B cell (primary cell): ENCODE results near the gene HMGCL. TPM values are rescaled to one million over a fixed set of nuclear protein-coding genes. Genes with fewer than 3 reads are reported as not detected.
"Not testable (repeated sequence)": the region's sequence is repeated elsewhere in the genome, so short reads cannot be mapped to it uniquely, and the experiment has no call there.

Experiments used
- ATAC-seq: fragments of 200-7000 bp; cut with Tn5 transposase; one replicate; pipeline ENCODE4 v1.10.0; 2021; ENCODE audit warnings: low read depth, mild to moderate bottlenecking, moderate number of reproducible peaks, moderate library complexity
- CTCF ChIA-PET: fragments of 350-600 bp; sonication (Branson Sonifier 250); formaldehyde crosslinking; loops from one replicate; lab custom pipeline; 2021; ENCODE audit warnings: antibody characterized with exemption, inconsistent platforms; lab: Charles Lee
- POLR2A ChIA-PET: fragments of 350-600 bp; sonication (Branson Sonifier 250); formaldehyde crosslinking; loops from one replicate; lab custom pipeline; 2021; ENCODE audit warnings: antibody characterized with exemption; lab: Charles Lee
- DNase-seq: peaks from one replicate; pipeline ENCODE4 v3.0.0; 2013
- H2AFZ ChIP-seq: 2 replicates; pipeline ENCODE4 v1.6.1; 2012; ENCODE audit warnings: mild to moderate bottlenecking, low read depth, low read length; ENCODE audit not compliant: insufficient read depth, poor library complexity, severe bottlenecking
- H3K27ac ChIP-seq, 2 donors: 1 replicate in 1 of 2; 2 replicates in 1 of 2; pipeline ENCODE4 v1.5.1; 2012 to 2013; ENCODE audit warnings: low read length in 2 of 2, mild to moderate bottlenecking in 2 of 2, moderate library complexity in 1 of 2
- H3K27me3 ChIP-seq, 4 experiments: fragments of 200-600 bp in 1 of 4; sonication (generic) in 1 of 4; replicated peaks in 1 of 4; 1 replicate in 2 of 4; 2 replicates in 2 of 4; pipeline versions ENCODE4 v1.6.1 to v1.7.0; 2013 to 2016; ENCODE audit warnings: low read length in 3 of 4, mild to moderate bottlenecking in 2 of 4, mixed read lengths in 1 of 4, moderate library complexity in 1 of 4; ENCODE audit not compliant: insufficient read depth in 4 of 4, control insufficient read depth in 3 of 4; ENCODE audit errors: control extremely low read depth in 1 of 4
- H3K36me3 ChIP-seq, 2 experiments: replicated peaks in 1 of 2; 1 replicate in 1 of 2; 2 replicates in 1 of 2; pipeline versions ENCODE4 v1.6.1 to v1.7.1; 2013; ENCODE audit warnings: low read length in 1 of 2; ENCODE audit not compliant: insufficient read depth in 2 of 2, control insufficient read depth in 1 of 2; ENCODE audit errors: control extremely low read depth in 1 of 2, extremely low read depth in 1 of 2
- H3K4me1 ChIP-seq, 2 donors: fragments of 200-600 bp in 1 of 2; sonication (generic) in 1 of 2; 1 replicate in 1 of 2; 2 replicates in 1 of 2; pipeline versions ENCODE4 v1.5.1 to v1.6.1; 2013 to 2017; ENCODE audit warnings: low read length in 2 of 2; ENCODE audit not compliant: control insufficient read depth in 2 of 2, insufficient read depth in 2 of 2
- H3K4me2 ChIP-seq: replicated peaks from 2 replicates; pipeline ENCODE3; 2012; ENCODE audit warnings: mild to moderate bottlenecking, low read depth, low read length; ENCODE audit not compliant: poor library complexity, severe bottlenecking
- H3K4me3 ChIP-seq, 5 experiments: fragments of 200-600 bp in 1 of 5; sonication (generic) in 1 of 5; 1 replicate in 3 of 5; 2 replicates in 2 of 5; pipeline versions ENCODE4 v1.5.1 to v1.7.0; 2011 to 2016; ENCODE audit warnings: low read length in 4 of 5, mild to moderate bottlenecking in 4 of 5, low read depth in 2 of 5, control low read depth in 1 of 5, moderate library complexity in 1 of 5; ENCODE audit not compliant: insufficient read depth in 1 of 5; ENCODE audit errors: control extremely low read depth in 1 of 5, extremely low read depth in 1 of 5
- H3K79me2 ChIP-seq: fragments of 200-600 bp; sonication (generic); one replicate; pipeline ENCODE4 v1.6.0; 2016; ENCODE audit warnings: low read length; ENCODE audit not compliant: control insufficient read depth, insufficient read depth
- H3K9ac ChIP-seq: fragments of 200-600 bp; sonication (generic); 2 replicates; pipeline ENCODE4 v1.6.1; 2017; ENCODE audit warnings: mild to moderate bottlenecking, low read length, moderate library complexity
- H3K9me3 ChIP-seq, 3 donors: one replicate each; pipeline versions ENCODE4 v1.6.1 to v1.7.1; 2013; ENCODE audit warnings: low read length in 2 of 3; ENCODE audit not compliant: control insufficient read depth in 2 of 3, insufficient read depth in 1 of 3; ENCODE audit errors: control extremely low read depth in 1 of 3
- H4K20me1 ChIP-seq: 2 replicates; pipeline ENCODE4 v1.6.0; 2012; ENCODE audit warnings: mild to moderate bottlenecking, low read length; ENCODE audit not compliant: insufficient read depth, control insufficient read depth, poor library complexity, severe bottlenecking
- H3K27ac Mint-ChIP-seq: one replicate; pipeline ENCODE4 v1.8.0; 2021; ENCODE audit warnings: mixed read lengths
- H3K27me3 Mint-ChIP-seq: one replicate; pipeline ENCODE4 v1.8.0; 2021; ENCODE audit warnings: mixed read lengths
- H3K4me1 Mint-ChIP-seq: one replicate; pipeline ENCODE4 v1.8.0; 2021; ENCODE audit warnings: mixed read lengths
- H3K4me3 Mint-ChIP-seq: one replicate; pipeline ENCODE4 v1.8.0; 2021; ENCODE audit warnings: mixed read lengths
- H3K9me3 Mint-ChIP-seq: one replicate; pipeline ENCODE4 v1.8.0; 2022; ENCODE audit warnings: mixed read lengths; ENCODE audit not compliant: insufficient read depth
- CTCF ChIP-seq: fragments of 200-600 bp; IDR thresholded peaks from one replicate; pipeline ENCODE4 v1.8.0; 2022; ENCODE audit warnings: antibody characterized with exemption, mild to moderate bottlenecking
- EZH2 ChIP-seq: IDR thresholded peaks from 2 replicates; pipeline ENCODE4 v1.6.1; 2012; ENCODE audit warnings: borderline replicate concordance, low read depth, mild to moderate bottlenecking, moderate library complexity, low read length; ENCODE audit not compliant: insufficient read depth, poor library complexity, severe bottlenecking
- WGBS: methylation state at CpG from one replicate; pipeline ENCODE4 v1.1.5; 2013; ENCODE audit warnings: missing lambda C conversion rate; ENCODE audit not compliant: insufficient coverage; 5-methylcytosine and 5-hydroxymethylcytosine counted together
- intact Hi-C: fragments of 100-400 bp; cut with micrococcal nuclease; formaldehyde crosslinking; loops from one replicate; pipeline ENCODE4 v1.10.0; 2022
- polyA plus RNA-seq: library from polyadenylated mRNA; depleted of rRNA; stranded (reverse); fragments of >200 nt; gene quantifications from 2 replicates; pipeline ENCODE4 v1.2.3, GENCODE V29; 2012
- total RNA-seq, 2 donors: library from RNA; stranded (reverse); fragments of 120-200 nt in 1 of 2; gene quantifications; 1 replicate in 1 of 2; 2 replicates in 1 of 2; pipeline versions ENCODE4 v1.2.3 to v1.2.4, GENCODE V29; 2013 to 2022

The HMGCL gene
- total and polyA plus RNA-seq, 2 donors (not counting 1 experiment from before 2014, with no cell fraction given): 18.5 to 35.9 TPM

GRCh38 chr1:23803674-23804073, 21.6 kb downstream of the HMGCL start:
- Histone ChIP-seq H3K27me3 (no peaks in the 10 kb centered on the region), H3K4me2 (no peak overlapping the region), H3K79me2 (peaks cover 4% of the 10 kb centered on the region), H3K36me3 (peaks cover 2 to 18% of the 10 kb centered on the region in 2 experiments), H3K4me1 (peaks cover 15 to 20% of the 10 kb centered on the region in 2 donors), H3K9me3 (peaks cover 0 to 3% (median 0%) of the 10 kb centered on the region in 3 donors), H2AFZ (no peak overlapping the region), H3K27ac (no peak overlapping the region), H4K20me1 (no peaks in the 10 kb centered on the region), H3K4me3 (no peak overlapping the region), H3K9ac (no peak overlapping the region)
- Mint-ChIP-seq H3K27me3 (no peaks in the 10 kb centered on the region), H3K4me1 (peaks cover 16% of the 10 kb centered on the region), H3K27ac (no peak overlapping the region), H3K4me3 (no peak overlapping the region), H3K9me3 (no peaks in the 10 kb centered on the region)
- ATAC-seq (no peak), DNase-seq (no peak)
- POLR2A ChIA-PET: no interaction called here
- 98% methylated on average over 4 of the region's 5 CpGs for WGBS
- intact Hi-C loops: no loop called here
- TF ChIP-seq CTCF (no peak), EZH2 (no peak)
- CTCF ChIA-PET: interaction anchor here (0.6 to 2.8 kb wide), 2 partner anchors 63 to 113 kb away, joined by 3 to 10 read pairs; no protein-coding TSS in a partner anchor

GRCh38 chr1:23802809-23803342, 22.4 kb downstream of the HMGCL start:
- H3K79me2 ChIP-seq, H3K4me3 Mint-ChIP-seq, ATAC-seq, H3K27ac Mint-ChIP-seq, H2AFZ ChIP-seq, H3K4me2 ChIP-seq, H3K27me3 ChIP-seq, H4K20me1 ChIP-seq, H3K9ac ChIP-seq, H3K9me3 Mint-ChIP-seq, DNase-seq, H3K9me3 ChIP-seq, H3K27ac ChIP-seq, H3K27me3 Mint-ChIP-seq, intact Hi-C loops, H3K4me3 ChIP-seq: not testable (repeated sequence)
- H3K36me3 ChIP-seq: peaks cover 2 to 12% of the 10 kb centered on the region in 2 experiments
- POLR2A ChIA-PET: interaction anchor here (0.7 kb wide), 1 partner anchor 165 kb away, joined by 3 read pairs; no protein-coding TSS in a partner anchor
- WGBS: no CpG with 5 or more reads among the region's 7 CpGs
- CTCF ChIA-PET: interaction anchor here (0.6 to 2.8 kb wide), 9 partner anchors 7 to 263 kb away, joined by 3 to 33 read pairs (median 3); partner anchors contain the start of genes CNR2 and HMGCL
- H3K4me1 Mint-ChIP-seq: peaks cover 18% of the 10 kb centered on the region
- peaks cover 15 to 20% of the 10 kb centered on the region in 2 donors for H3K4me1 ChIP-seq
